Adrenal gland (tissue), 12 donors: ENCODE results near the gene ATP5PB. TPM values are rescaled to one million over a fixed set of nuclear protein-coding genes. Genes with fewer than 3 reads are reported as not detected.

ENCODE experiments used
- DNase-seq, 7 donors: peaks; one replicate each; pipeline ENCODE4 v3.0.0-alpha.2; 2019 to 2020
- H3K27ac ChIP-seq, 5 donors: fragments of 200-600 bp; sonication (generic) in 4 of 5; 1 replicate in 3 of 5; 2 replicates in 2 of 5; pipeline versions ENCODE4 v1.5.1 to v1.8.0; 2016 to 2020; ENCODE audit warnings: mild to moderate bottlenecking in 1 of 5
- H3K27me3 ChIP-seq: fragments of 200-600 bp; 2 replicates; pipeline ENCODE4 v1.8.0; 2021
- H3K36me3 ChIP-seq, 2 donors: fragments of 200-600 bp; replicated peaks in 1 of 2; 1 replicate in 1 of 2; 2 replicates in 1 of 2; pipeline versions ENCODE4 v1.5.1 to v1.8.0; 2018 to 2022
- H3K4me1 ChIP-seq, 2 donors: fragments of 200-600 bp; replicated peaks in 1 of 2; 1 replicate in 1 of 2; 2 replicates in 1 of 2; pipeline versions ENCODE4 v1.5.1 to v1.8.0; 2018 to 2021
- H3K4me3 ChIP-seq, 4 donors: fragments of 200-600 bp; sonication (generic) in 3 of 4; one replicate each; pipeline ENCODE4 v1.5.1; 2016 to 2018
- H3K9me3 ChIP-seq, 3 donors: fragments of 200-600 bp; sonication (generic) in 1 of 3; replicated peaks in 1 of 3; 1 replicate in 2 of 3; 2 replicates in 1 of 3; pipeline versions ENCODE4 v1.5.1 to v1.8.0; 2016 to 2021
- CTCF ChIP-seq, 6 experiments: fragments of 450-650 bp in 4 of 6; fragments of 200-600 bp in 2 of 6; sonication (generic) in 1 of 6; IDR thresholded peaks; 1 replicate in 5 of 6; 2 replicates in 1 of 6; pipeline versions ENCODE4 v1.5.1 to v1.8.0; 2016 to 2021; ENCODE audit warnings: antibody characterized with exemption in 6 of 6, mild to moderate bottlenecking in 2 of 6, moderate library complexity in 1 of 6
- POLR2A ChIP-seq, 2 donors: fragments of 450-650 bp; IDR thresholded peaks; one replicate each; pipeline ENCODE4 v1.6.1; 2017; ENCODE audit warnings: antibody characterized with exemption in 2 of 2, mild to moderate bottlenecking in 2 of 2, moderate library complexity in 1 of 2
- WGBS, 4 donors: extraction: QIAGEN DNeasy Blood & Tissue Kit in 2 of 4; methylation state at CpG; one replicate each; pipeline versions ENCODE4 v1.1.5 to v1.1.7; 2013 to 2017; 5-methylcytosine and 5-hydroxymethylcytosine counted together
- intact Hi-C, 2 donors: fragments of 100-400 bp; cut with DNase I; formaldehyde crosslinking; loops; one replicate each; pipeline versions ENCODE4 v1.14.1 to v1.15.0; 2022 to 2023
- polyA plus RNA-seq, 3 donors: library from polyadenylated mRNA; stranded (reverse); fragments of 200-250 nt in 2 of 3; fragments of 350-450 nt in 1 of 3; fragmentation: Illumina TruSeq in 1 of 3; extraction: RNeasy Lipid Tissue Mini Kit (QIAGEN cat#74804) in 1 of 3; gene quantifications; one replicate each; pipeline ENCODE4 v1.2.3, GENCODE V29; 2013 to 2014
- total RNA-seq, 9 donors: library from RNA; depleted of rRNA in 4 of 9; stranded (reverse); fragments of >200 nt in 4 of 9; fragments of 120-200 nt in 1 of 9; fragmentation: NEBNext Ultra II Directional in 1 of 9; extraction: Animal tissue kit (Norgen Biotek cat#: 25700) in 1 of 9; gene quantifications; one replicate each; pipeline versions ENCODE4 v1.1.0 to v1.2.4, GENCODE V29; 2013 to 2023
- donor health status: healthy with polysubstance abuse.
- donor health status: Bipolar disorder and iron deficiency.
- donor health status: DM: yes; HTN: yes; CAD: no.
- donor health status: DM: no; HTN: no; CAD: no.
- donor health status: DM: no; HTN: no; CAD: no.
- donor health status: DM: yes; HTN: yes; CAD: no.

ATP5PB gene
- total and polyA plus RNA-seq, 12 donors: 103 to 834 (median 245) TPM

GRCh38 chr1:111491070-111491469 lies 41.8 kb downstream of the ATP5PB start:
- Histone ChIP-seq H3K9me3 (no peaks in the 10 kb centered on the region), H3K36me3 (no peaks in the 10 kb centered on the region), H3K27me3 (no peaks in the 10 kb centered on the region), H3K4me3 (no peak overlapping the region), H3K4me1 (peaks cover 0 to 4% of the 10 kb centered on the region in 2 donors), H3K27ac (peak overlapping the region in 2 of 5 donors; percentile 65 to 86)
- WGBS, 4 donors: 79 to 100% (median 81%) methylated on average over 2 to 7 of the region's 7 CpGs
- intact Hi-C loops: no loop called here
- TF ChIP-seq CTCF (IDR thresholded peaks at IDR 0.05): no peak
- TF ChIP-seq POLR2A (IDR thresholded peaks at IDR 0.05): no peak
- no peak for DNase-seq

GRCh38 chr1:111496398-111496797 lies 47.1 kb downstream of the ATP5PB start:
- DNase-seq: no peak
- TF ChIP-seq POLR2A (IDR thresholded peaks at IDR 0.05) (no peak), CTCF (IDR thresholded peaks at IDR 0.05) (no peak)
- H3K27ac ChIP-seq: no peak overlapping the region
- H3K4me1 ChIP-seq: no peaks in the 10 kb centered on the region
- intact Hi-C loops: no loop called here
- no peaks in the 10 kb centered on the region for H3K27me3 ChIP-seq
- no peaks in the 10 kb centered on the region for H3K36me3 ChIP-seq
- H3K9me3 ChIP-seq: no peaks in the 10 kb centered on the region
- no peak overlapping the region for H3K4me3 ChIP-seq
- 77 to 88% (median 81%) methylated on average over 4 of the region's 4 CpGs for WGBS, 4 donors

GRCh38 chr1:111497592-111497991 lies 48.3 kb downstream of the ATP5PB start:
- H3K4me3 ChIP-seq: no peak overlapping the region
- no peaks in the 10 kb centered on the region for H3K9me3 ChIP-seq
- no peak for TF ChIP-seq CTCF (IDR thresholded peaks at IDR 0.05)
- no peak for TF ChIP-seq POLR2A (IDR thresholded peaks at IDR 0.05)
- H3K4me1 ChIP-seq: no peaks in the 10 kb centered on the region
- H3K27ac ChIP-seq: no peak overlapping the region
- DNase-seq: no peak
- no peaks in the 10 kb centered on the region for H3K27me3 ChIP-seq
- no peaks in the 10 kb centered on the region for H3K36me3 ChIP-seq
- 69 to 72% (median 71%) methylated on average over 5 of the region's 5 CpGs for WGBS, 4 donors
- intact Hi-C loops: no loop called here

GRCh38 chr1:111499026-111499785 lies 49.9 kb downstream of the ATP5PB start:
- Histone ChIP-seq H3K4me1 (no peaks in the 10 kb centered on the region), H3K36me3 (no peaks in the 10 kb centered on the region), H3K27me3 (no peaks in the 10 kb centered on the region), H3K27ac (no peak overlapping the region), H3K4me3 (no peak overlapping the region), H3K9me3 (no peaks in the 10 kb centered on the region)
- WGBS, 4 donors: 86 to 90% (median 88%) methylated on average over 5 of the region's 5 CpGs
- TF ChIP-seq CTCF (IDR thresholded peaks at IDR 0.05): no peak
- no peak for TF ChIP-seq POLR2A (IDR thresholded peaks at IDR 0.05)
- intact Hi-C loops: no loop called here
- no peak for DNase-seq
